OCI-LY7 (cell line): ENCODE measurements around the gene MTCP1.

ENCODE experiments used
- CTCF ChIP-seq: fragments of 200-600 bp; sonication (generic); conservative IDR thresholded peaks from 2 replicates; pipeline ENCODE4 v1.5.1; 2014; ENCODE audit warnings: mild to moderate bottlenecking, antibody characterized with exemption, low read length, moderate library complexity, mixed read lengths
- EZH2phosphoT487 ChIP-seq: fragments of 200-600 bp; sonication (generic); IDR thresholded peaks from 2 replicates; pipeline ENCODE4 v1.6.1; 2018; ENCODE audit warnings: low read depth, borderline replicate concordance, mild to moderate bottlenecking, mixed run types, antibody characterized with exemption, low read length, moderate library complexity, mixed read lengths

- TF ChIP-seq CTCF (no peak), EZH2phosphoT487 (no peak)
These were observed 1.5 kb downstream of the MTCP1 start for GRCh38 chrX:155069414-155069813.
